Right atrium auricular region (tissue), 2 donors: ENCODE measurements around the gene PID1. TPM values are rescaled to one million over a fixed set of nuclear protein-coding genes. Genes with fewer than 3 reads are reported as not detected.

ENCODE experiments used
- DNase-seq: peaks from one replicate; pipeline ENCODE4 v3.0.0-alpha.2; 2019; ENCODE audit warnings: low spot score
- H3K27ac ChIP-seq, 2 donors: fragments of 200-600 bp; sonication (generic); 1 replicate in 1 of 2; 2 replicates in 1 of 2; pipeline ENCODE4 v1.5.1; 2016 to 2019
- H3K27me3 ChIP-seq, 2 donors: fragments of 200-600 bp; sonication (generic); one replicate each; pipeline versions ENCODE4 v1.5.1 to v1.6.0; 2017 to 2019
- H3K36me3 ChIP-seq: fragments of 200-600 bp; sonication (generic); one replicate; pipeline ENCODE4 v1.5.1; 2016
- H3K4me1 ChIP-seq, 2 donors: fragments of 200-600 bp; sonication (generic); one replicate each; pipeline versions ENCODE4 v1.5.1 to v1.6.0; 2017 to 2019
- H3K4me3 ChIP-seq, 2 donors: fragments of 200-600 bp; sonication (generic); 1 replicate in 1 of 2; 2 replicates in 1 of 2; pipeline ENCODE4 v1.5.1; 2017 to 2019; ENCODE audit warnings: mild to moderate bottlenecking in 1 of 2, moderate library complexity in 1 of 2
- H3K9me3 ChIP-seq, 2 donors: fragments of 200-600 bp; sonication (generic); one replicate each; pipeline ENCODE4 v1.5.1; 2019
- total RNA-seq, 2 donors: library from RNA; depleted of rRNA; stranded (reverse); fragments of >200 nt; gene quantifications; one replicate each; pipeline ENCODE4 v1.1.0, GENCODE V29; 2016
- TF ChIP-seq, protein P1 (sequence below), 2 donors: fragments of 200-600 bp; sonication (generic); IDR thresholded peaks; one replicate each; pipeline ENCODE4 v1.5.1; 2019; ENCODE audit warnings: antibody characterized with exemption in 2 of 2

Gene PID1
- total RNA-seq, 2 donors from 2014 or later = 9.1 to 24.0 TPM

DNA sequence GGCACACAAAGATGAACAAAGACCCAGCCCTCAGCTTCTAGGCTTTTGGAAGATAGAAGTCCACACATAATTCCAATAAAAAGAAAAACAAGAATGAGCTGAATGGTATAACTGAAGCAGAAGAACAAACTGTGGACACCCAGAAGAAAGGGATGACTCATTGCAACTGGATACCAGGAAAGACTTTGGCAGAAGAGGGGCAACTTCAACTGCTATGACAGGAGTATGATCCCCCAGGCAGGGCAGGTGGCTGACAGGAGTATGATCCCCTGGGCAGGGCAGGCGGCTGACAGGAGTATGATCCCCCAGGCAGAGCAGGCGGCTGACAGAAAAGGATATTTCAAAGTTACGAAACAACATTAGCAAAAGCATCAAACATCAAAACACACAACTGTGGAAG, 21.6 kb downstream of the PID1 start:
- Histone ChIP-seq H3K36me3 (no peaks in the 10 kb centered on the region), H3K27ac (no peak overlapping the region), H3K4me3 (no peak overlapping the region), H3K27me3 (no peaks in the 10 kb centered on the region), H3K9me3 (no peaks in the 10 kb centered on the region), H3K4me1 (peaks cover 0 to 11% of the 10 kb centered on the region in 2 donors)
- DNase-seq = no peak
- TF ChIP-seq, protein P1, sequence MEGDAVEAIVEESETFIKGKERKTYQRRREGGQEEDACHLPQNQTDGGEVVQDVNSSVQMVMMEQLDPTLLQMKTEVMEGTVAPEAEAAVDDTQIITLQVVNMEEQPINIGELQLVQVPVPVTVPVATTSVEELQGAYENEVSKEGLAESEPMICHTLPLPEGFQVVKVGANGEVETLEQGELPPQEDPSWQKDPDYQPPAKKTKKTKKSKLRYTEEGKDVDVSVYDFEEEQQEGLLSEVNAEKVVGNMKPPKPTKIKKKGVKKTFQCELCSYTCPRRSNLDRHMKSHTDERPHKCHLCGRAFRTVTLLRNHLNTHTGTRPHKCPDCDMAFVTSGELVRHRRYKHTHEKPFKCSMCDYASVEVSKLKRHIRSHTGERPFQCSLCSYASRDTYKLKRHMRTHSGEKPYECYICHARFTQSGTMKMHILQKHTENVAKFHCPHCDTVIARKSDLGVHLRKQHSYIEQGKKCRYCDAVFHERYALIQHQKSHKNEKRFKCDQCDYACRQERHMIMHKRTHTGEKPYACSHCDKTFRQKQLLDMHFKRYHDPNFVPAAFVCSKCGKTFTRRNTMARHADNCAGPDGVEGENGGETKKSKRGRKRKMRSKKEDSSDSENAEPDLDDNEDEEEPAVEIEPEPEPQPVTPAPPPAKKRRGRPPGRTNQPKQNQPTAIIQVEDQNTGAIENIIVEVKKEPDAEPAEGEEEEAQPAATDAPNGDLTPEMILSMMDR (IDR thresholded peaks at IDR 0.05) = no peak

DNA sequence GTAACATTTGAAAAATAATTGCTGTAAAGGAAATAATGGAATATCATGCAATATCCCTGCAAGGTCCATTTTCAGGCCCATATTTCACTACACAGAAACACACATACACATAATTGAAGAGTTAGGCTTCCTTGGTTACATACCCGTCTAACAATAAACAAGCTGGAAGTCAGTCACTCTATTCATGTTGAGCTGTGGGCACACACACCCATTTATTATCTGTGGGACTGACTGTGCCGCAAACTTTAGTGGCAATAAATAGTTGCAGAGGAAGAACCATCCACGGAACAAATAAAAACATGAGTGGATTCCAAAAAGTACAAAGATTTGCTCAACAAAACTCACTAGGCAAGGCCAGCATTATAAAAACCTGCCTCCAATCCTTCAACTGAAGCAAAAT, 24.8 kb downstream of the PID1 start:
- no peaks in the 10 kb centered on the region for H3K27me3 ChIP-seq
- TF ChIP-seq, protein P1 (IDR thresholded peaks at IDR 0.05) = no peak
- H3K36me3 ChIP-seq = no peaks in the 10 kb centered on the region
- DNase-seq = no peak
- H3K4me1 ChIP-seq = peaks cover 0 to 5% of the 10 kb centered on the region in 2 donors
- peaks cover 0 to 17% of the 10 kb centered on the region in 2 donors for H3K9me3 ChIP-seq
- H3K4me3 ChIP-seq = no peak overlapping the region
- no peak overlapping the region for H3K27ac ChIP-seq

DNA sequence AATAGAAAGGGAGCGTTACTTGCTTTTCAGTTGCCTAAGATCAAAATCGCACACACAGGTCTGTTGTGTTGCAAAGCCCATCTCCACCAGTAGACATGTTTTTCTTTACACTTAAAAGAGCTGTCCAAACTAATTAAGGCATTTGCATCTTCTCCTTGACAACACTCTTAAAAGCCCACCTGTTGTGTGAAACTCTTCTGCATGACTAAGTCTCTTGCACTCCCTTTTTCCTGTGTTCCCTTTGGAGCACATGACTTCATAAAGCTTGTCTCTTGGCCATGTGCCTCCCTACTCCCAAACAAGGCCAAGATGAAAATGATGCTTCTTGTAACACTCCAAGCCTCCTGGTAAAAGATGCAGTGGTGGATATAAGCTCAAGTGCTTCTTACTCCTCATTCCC, 26.1 kb downstream of the PID1 start:
- Histone ChIP-seq H3K27ac (no peak overlapping the region), H3K9me3 (peaks cover 0 to 31% of the 10 kb centered on the region in 2 donors), H3K36me3 (no peaks in the 10 kb centered on the region), H3K4me3 (no peak overlapping the region), H3K27me3 (no peaks in the 10 kb centered on the region), H3K4me1 (peaks cover 0 to 5% of the 10 kb centered on the region in 2 donors)
- TF ChIP-seq, protein P1 (IDR thresholded peaks at IDR 0.05) = no peak
- DNase-seq = no peak

DNA sequence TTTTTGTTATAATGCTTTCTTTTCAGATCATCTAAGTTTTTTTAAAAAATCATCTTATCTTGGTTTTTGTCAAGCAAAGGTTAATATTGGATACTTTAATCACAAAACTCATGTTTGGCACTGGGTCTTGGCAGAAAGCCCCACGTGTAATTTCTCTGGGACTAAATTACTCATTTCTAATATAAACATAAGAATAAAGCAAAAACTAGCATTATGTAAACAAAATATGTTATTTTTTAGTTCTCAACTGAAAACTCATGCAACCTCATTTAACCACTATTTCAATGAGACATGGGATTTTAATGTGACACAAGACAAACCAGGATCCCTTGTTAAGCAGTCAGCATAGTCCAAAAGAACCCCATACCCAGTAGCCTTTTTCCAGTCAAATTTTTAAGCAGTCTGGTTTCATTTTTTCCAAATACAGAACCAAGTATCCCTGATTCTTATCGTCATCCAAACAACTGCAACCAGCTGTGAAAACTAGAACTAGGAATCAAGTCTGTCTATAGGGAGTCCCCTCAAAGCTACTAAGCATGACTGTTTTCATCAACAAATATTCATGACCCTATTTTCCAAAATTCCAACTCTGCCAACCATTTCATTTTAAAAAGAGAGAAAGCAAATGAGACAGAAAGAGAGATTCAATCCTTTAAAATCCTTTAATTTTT, 27.1 kb downstream of the PID1 start:
- Histone ChIP-seq H3K27me3 (no peaks in the 10 kb centered on the region), H3K4me1 (no peaks in the 10 kb centered on the region), H3K36me3 (no peaks in the 10 kb centered on the region), H3K27ac (no peak overlapping the region), H3K4me3 (no peak overlapping the region), H3K9me3 (peaks cover 0 to 38% of the 10 kb centered on the region in 2 donors)
- TF ChIP-seq, protein P1 (IDR thresholded peaks at IDR 0.05) = no peak
- DNase-seq = no peak

DNA sequence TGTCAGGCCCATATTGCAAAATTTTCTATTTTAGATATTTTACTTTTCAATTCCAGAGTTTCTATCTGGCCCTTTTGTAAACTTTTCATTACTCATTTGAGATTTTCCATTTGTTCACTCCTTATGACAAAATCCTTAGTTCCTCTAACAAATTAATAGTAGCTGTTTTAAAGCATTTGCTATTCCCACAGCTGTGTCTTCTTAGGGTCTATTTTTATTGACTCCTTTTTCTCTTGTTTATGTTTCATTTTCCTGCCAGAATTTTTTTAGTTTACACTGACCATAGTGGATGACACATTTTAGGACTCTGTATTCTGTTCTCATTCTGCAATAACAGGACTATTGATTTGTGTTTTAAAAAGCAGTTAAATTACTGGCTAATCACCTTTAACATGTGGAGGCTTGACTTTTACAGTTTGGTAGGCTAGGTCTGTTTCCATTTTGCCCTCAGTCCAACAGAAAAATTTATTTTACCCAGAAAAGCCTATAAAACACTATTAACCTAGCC, 30.0 kb downstream of the PID1 start:
- no peaks in the 10 kb centered on the region for H3K4me1 ChIP-seq

More for the DNA sequence above, 30.0 kb downstream of the PID1 start:
- Histone ChIP-seq H3K27ac (no peak overlapping the region), H3K27me3 (no peaks in the 10 kb centered on the region), H3K36me3 (no peaks in the 10 kb centered on the region), H3K4me3 (no peak overlapping the region), H3K9me3 (peaks cover 0 to 40% of the 10 kb centered on the region in 2 donors)
- DNase-seq = no peak
- TF ChIP-seq, protein P1 (IDR thresholded peaks at IDR 0.05) = no peak
